Hematopoietic multipotent progenitor cell treated with erythropoietin and hydrocortisone succinate and interleukin-3 and kit ligand, for 15 days (in vitro differentiated cells): Measurements from ENCODE around the gene RND3.

Experiments used
- DNase-seq: peaks from one replicate; pipeline ENCODE4 v3.0.0-alpha.2; 2015; ENCODE audit warnings: low spot score

Gene RND3

DNA sequence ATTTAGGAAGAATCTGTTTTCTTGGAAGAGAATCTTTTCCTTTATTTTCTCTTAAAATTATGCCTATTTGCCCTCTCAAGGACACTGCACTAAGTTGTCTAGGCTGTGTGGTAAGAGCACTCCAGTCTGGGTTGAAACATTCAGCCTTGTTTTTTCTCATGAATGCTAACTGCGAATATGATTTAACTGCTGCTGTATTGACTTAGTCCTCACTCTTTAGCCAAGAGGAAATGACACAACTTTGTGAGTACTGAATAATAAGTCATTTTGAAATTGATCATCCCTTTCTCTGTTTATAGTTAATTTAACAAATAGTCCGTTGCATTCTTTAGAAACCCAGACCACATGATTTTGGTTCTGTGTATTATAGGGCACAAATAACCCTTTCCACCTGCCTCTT, 4.5 kb upstream of the RND3 start:
- no peak for DNase-seq

DNA sequence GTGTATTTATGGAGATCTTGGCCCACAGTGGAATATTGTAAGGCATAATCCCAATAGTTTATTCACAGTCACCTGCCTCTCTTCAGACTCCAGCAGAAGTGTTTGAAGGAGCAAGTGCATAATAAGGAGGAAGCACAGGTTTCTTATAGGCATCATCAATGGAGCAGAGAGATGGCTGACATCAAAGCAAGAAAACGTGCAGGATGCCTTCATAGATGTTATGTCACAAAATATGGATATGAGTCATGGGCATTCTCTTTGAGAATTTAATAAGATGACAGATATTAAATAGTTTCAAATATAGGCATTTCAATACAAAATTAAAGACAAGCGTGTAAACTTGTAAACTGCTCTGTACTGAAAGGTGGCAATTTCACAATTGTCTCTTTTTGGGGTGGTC, 4.0 kb upstream of the RND3 start:
- DNase-seq = no peak

DNA sequence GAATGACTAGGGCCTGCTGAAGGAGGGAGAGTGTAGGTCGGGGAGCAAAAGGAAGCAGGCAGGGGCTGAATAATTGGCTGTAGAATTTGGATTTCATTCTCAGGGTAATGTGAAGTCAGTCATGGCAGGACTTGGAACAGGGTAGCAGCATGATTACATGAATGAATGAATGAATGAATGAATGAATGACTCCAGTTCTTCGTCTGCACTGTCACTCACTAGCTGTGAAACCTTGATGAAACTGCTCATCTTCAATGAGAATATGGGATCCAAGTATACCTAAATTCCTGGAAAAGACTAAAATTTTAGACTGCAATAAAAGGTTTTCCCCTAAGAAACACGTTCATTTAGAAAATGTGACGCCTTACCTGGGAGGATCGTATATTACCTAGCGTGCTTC, 3.0 kb upstream of the RND3 start:
- no peak for DNase-seq

DNA sequence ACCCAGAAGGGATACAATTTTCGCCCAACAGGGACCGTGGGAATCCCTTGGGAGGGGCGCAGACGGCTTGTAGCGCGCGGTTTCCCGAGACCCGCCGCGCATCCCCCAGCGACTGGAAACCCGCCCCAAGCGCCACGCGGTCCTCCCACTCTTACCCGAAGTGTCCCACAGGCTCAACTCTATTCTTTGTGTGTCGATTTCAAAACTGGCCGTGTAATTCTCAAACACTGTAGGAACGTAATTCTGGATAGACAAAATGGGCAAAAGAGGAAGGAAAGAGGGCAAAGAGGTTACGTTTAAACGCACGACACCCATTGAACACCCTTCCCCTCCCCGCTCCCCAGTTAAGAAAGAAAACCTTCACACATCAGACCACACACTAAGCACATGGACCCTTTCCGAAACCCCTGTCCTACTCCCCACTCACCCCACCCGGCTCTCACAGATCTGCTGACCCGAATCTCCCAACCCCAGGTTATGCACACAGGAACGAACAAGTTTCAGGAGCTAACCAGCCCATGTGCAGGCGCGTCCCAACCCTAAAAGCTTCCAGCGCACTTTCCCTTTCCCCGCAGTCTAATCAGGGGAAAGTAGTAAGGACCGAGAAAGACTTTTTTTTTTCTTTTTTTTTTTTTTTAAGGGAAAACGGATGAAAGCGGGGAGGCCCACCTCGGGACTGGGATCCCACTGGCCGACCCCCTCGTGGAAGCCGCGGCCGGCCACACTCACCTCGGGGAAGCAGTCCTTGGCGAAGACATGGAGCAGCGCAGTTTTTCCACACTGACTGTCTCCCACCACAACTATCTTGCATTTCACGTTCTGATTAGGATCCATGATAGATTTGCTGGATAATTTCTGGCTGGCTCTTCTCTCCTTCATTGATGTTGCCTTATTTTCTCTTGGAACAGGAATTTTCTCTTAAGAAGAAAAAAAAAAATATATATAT, 655 bp downstream of the RND3 start:
- DNase-seq = no peak

DNA sequence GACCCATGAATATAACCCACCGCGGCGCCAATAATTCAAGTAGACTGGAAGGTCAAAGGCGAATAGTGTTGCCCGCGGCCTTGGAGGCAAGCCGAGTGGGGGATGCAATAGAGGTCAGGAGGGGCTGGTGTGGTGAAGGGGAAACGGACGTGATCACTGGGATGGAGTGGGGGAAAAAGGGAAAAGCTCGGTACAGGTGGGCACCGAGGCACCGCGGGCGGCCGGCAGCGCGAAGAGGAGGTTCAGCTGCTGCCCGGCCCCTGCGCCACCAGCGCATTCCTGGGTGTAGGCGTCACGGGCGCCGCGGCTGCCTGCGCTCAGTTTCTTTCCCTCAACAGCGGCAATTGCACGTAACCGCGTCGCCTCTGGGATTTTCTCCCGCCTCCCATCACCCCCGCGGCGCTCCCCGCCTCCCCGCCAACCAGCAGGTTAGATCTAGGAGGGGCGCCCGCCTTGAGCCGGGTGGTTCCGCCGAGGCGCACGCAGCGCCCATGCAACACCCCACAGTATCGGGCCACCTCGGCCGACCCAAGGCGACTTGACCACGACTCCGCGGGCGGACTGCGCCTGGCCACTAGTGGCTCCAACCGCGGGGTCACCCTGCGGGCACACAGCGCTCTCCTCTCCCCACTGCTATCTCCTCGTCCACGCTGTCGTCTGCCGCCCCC, 1.5 kb downstream of the RND3 start:
- DNase-seq = no peak

DNA sequence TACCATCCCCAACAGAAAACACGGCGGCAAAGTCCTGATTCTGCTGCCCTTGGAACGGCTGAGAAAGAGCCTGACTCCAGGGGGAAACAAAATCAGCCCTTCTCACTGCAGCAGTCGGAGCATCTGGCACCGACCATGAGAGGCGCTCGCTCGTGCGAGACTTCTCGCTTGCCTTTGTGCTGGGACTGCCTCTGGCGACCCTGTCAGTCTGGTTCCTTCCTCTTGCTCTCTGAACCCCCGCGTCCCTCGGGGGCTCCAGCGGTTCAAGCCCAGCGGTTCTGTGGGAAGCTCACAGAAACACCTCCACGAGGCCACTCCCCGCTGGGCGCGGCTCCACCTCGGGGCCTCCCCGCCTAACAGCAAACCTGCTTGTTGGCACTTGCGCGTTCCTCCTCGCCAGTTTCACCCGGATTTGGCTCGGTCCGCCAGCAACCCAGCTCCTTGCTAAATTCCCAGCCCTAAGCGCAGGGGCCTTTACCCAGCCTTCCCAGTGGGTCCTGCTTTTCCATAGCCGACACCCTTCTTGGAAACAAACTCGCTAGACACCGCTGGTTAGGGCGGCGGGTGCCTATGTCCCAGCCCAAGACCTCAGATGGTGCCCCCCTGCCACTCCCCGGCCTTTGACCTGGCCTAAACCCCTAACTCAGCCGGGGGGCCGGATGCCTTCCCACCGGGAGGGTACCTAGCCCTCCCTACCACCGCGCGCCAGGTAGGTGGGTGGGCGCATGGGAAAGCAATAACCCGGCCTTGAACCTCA, 2.2 kb downstream of the RND3 start:
- no peak for DNase-seq

DNA sequence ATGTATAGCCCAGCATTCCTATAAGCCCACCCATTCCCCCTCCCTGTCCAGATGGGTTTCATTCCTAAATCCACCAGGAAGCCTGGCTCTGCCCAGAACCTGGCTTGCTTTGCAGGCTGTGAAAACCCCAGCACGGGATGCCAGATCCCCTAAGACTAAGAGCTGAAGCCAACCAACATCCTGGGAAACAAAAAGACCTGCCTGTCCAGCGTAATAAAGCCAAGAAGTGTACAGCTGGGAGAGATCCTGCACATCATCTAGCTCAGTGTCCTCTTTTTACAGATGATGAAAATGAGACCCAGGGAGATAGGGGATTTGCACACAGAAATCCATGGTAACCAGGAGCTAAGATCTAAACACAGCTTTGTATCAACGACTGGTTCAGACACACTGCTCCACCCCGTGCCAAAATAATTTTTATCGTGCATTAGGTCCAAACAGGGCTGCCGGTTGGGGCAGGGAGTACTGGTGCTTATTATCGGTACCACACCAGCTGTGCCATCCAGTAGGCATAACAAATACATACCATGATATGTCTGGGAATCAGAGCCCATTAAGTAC, 2.9 kb downstream of the RND3 start:
- DNase-seq = no peak

DNA sequence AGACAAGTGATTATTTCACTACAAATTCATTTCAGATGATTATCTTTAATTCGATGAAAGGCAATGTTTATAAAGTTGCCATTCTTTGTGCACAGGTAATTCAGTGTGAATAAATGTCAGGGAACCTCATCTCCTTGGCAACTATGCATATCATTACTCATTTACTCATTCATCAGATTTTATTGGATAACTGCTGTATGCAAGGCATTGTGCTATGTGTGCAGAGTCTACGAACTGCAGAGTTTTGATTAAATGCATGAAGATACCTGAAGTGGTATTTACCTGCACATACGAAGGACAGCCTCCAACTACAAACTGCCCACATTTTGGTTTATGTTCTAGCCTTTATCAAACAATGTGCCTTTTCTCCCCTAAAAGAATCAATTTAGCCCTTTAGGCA, 3.5 kb downstream of the RND3 start:
- DNase-seq = no peak

DNA sequence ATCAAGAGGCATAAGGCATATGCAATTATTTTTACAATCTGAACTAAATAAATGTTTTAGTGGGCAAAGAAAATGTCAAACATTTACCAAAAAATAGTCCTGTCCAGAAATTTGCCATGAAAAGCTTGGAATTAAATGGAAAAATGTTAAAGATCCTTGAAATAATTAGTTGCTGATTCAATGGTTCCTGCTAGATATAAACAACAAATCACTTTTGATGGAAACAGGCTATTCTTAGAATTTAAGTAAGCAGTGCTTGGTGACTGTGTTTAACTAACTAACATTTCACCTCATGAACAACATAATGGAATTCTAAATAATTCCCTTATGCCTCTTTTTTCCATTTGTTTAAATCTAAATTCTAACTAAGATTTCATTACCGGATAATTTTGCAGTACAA, 3.9 kb downstream of the RND3 start:
- DNase-seq = no peak

DNA sequence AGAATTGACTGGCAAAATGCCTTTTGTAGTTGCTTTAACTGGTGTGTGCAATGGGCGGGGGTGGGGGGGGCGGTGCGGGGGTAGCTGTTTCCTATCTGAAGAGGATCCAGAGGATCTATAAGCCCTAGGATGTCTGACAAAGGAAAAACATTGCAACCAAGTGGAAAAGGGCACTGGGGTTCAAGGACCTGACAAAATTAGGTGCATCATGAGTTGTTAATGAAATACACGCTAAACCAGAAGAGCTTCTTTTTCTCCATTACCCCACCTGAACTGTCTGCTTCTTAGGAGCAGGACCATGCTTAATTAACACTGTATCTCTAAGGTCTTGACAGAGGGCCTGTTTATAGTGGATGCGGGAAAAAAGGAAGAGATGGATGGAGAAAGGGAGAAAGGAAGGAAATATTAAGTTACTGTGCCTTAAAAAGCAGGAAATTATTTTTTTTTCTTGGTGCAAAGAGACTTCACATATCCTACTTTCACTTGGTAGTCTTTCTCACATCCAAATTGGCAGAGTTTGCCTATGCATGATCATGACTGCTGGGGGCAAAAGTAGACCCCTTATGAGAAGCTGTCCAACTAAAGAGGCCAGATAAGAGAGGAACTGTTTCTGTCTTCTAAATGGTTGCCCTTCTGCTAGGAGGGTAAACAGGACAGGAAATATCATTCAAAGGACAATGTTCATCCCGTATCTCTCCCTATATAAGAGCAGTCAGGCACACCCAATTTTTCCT, 4.6 kb downstream of the RND3 start:
- no peak for DNase-seq

DNA sequence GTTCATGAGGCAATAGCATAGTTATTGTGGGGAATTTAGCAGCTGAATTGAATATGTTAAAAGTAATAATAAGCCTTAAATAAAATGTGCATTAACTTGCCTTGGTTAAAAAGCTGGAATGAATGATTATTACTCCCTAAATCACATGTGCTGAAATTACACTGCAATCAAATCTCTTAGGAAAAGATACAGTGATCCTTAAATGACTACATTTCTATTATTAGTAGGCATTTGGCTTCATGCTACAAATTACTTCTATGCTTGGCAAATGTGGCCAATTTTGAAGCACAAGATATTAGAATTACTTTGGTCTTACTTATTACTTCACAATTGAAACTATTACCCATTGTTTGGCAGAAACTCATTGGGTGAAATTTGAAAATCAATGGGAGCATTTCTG, 5.4 kb downstream of the RND3 start:
- DNase-seq = no peak

DNA sequence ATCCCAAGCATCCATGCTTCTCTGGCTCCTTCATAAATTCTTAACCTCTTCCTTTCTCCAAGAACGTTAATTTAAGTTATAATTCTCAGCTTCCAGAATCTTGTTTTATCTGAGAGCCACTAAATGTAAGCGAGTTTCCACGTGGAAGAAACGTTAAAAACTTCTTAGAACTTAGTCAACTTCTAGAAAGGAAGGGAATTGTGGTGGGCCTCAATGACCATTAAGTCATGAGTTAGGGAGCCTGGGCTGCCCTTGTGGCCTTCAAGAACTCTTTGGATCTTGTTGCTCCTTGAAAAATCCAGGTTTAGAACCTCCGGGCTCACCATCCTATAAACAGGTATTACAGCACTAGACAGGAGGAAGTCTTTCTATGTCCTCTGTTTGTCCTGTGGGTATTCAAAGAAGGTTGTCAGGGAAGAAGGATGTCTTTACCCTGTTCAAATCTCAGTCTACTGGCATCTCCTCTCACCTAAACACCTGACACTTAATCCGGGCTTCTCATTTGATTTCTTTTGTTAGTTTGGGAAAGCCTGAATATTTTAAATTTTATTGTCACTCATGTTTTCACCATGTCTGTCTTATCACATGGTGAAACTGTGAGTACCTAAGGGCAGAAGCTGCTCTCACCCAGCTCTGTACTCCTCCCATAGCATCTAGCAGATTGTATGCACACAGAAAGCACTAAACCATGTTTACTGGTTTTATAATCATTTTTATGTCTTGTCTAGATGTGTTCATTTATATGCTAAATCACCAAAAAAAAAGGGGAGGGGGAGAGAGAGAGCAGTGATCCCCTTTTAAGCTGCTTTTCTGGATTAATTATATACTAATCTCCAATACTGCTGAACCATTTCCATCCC, 6.3 kb downstream of the RND3 start:
- no peak for DNase-seq

DNA sequence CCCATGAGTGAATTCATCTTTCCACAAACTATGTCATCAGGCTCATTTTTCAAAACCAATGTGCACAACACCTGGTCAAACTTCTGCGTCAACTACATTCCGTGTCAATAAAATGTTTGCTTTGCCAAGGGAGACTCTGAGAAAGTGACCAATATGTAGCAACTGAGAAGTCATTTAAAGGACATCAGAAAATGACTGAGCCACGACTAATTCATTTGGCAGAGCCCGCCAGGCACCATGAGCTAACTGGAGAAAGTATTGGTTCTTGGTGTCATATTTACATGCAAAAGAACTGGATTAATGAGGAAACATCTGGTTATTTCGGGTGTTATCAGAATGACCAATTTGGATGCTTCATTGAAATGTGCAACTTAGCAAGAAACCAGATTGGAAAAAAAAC, 7.2 kb downstream of the RND3 start:
- no peak for DNase-seq

DNA sequence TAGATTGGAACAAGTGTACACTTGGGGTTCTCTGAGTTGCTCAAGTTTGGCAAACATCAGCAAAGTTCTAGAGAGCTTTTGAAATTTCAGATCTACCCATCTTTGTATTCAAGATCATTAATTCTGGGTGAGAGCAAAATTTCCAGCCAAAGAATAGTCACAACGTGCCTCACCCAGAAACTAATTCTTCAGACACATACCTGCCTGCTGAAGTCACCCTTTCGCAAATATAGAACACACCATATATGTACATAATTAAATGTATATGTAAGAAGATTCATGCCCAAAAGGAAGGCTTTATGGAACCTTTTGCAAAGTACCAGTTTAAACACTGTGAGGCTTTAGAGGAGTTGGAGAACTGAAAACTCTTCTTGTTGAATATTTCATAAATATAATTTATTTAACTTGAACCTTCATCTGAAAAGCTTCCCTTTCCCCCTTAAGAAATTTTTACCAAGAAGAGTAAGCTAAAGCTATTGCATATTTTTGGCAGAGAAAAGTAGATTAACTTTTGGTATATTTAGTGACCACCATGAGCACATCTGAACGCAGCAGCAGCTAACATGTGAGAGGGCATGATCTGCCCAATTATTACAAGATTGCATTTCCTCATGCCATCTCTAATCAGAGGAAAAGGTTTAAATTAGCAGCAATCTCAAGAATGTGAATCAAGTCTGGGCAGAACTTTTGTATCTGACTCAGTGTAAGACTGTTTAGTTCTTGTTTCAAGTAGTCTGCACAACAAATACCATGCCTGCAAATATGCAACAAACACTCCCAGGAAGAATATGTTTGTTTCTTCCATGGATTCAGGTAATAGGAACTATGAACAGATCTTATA, 8.2 kb downstream of the RND3 start:
- no peak for DNase-seq

DNA sequence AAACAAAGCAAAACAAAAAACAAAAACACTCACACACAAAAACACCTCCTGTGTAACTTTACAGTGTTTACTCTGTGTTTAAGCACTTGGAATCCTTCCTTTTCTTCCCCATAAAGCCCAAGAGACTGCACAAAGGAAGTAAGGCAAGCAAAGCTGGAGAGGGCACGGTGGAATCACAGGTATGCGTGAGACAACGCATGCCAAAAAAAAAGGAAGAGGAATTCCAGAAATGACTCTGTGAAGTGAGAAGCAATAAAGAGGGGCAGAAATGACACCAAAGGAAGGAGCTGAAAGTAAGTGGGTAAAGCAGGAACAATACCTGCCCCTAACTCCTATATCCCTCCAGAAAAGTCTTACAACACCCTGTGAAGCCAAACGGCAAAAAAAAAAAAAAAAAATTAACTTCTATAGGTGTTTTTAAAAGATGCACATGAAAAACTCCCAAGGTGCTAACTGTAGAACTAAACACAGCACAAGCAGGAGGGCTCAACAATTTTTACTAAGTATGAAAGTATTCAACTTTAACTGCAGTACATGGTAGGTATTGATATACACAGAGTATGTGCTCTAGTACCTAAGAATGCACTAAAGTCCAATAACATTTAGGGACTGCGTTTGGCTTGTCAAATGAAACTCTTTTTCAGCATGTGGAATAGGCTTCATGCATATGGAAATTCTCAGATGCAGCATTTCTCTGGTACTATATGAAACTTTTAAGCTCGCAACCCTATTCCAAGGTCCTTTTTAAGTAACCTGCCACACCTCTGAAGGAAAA, 9.1 kb downstream of the RND3 start:
- no peak for DNase-seq

DNA sequence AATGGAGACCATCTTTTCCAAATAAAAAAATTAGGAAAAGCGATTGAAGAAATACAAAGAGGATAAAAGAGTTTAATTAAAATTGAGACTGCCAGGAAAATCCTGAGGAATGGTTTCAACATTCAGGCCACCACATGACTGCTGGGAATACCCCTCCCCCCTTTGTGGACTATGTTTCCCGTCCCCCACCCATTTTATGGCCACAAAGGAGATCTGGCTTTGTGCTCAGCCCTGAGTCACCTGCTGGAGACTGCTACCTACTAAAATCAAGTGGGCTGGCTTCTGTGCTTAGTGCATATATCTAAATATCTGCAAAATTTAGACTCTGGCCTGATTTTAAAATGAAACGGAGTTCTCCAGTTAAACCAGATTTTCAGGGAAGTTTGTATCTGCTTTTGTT, 10.1 kb downstream of the RND3 start:
- DNase-seq = no peak

DNA sequence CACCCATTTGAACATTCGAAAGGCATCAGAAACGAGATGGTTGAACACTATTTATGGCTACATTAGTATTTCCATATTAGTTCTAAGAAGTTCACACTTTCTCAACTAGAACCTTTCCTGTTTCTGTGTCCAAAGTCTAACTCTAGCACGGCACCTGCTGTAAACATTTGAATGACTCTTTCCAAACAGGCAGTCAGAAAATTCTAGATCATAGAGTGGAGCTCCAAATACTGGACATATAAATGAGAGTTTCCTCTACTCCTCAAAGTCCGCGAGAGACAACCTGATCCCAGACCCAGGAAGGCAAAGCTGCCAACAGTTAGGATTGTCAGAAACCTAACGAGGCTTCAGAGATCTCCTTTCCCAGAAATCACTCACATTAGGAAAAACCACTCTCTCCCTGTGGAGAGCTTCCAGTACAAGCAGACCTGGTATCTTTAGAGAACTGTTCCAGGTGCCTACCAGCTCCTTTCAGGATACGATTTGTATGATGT, 10.6 kb downstream of the RND3 start:
- DNase-seq = no peak

DNA sequence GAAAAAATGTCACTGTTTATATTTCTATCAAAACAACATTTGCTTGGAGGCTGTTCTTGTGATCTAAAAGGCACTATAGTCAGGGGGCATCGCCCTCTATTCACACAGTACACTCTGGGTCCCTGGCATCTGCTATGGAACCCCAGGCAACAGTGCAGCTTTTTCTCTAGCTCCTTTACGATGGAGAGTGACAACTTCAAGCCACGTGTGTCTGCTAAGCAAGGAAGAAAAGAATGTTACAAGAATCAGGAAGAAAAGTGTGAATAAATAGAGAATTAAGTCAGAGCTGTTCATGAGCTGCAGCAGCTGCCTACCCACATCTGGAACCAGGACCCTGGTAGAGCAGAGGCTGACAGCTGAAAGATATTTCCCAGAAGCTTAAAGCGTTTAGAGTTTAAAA, 11.2 kb downstream of the RND3 start:
- DNase-seq = no peak
